ENCODE measurements around the gene SULT1C4. TPM values are rescaled to one million over a fixed set of nuclear protein-coding genes. Genes with fewer than 3 reads are reported as not detected.

Gene SULT1C4
- total RNA-seq, 1 experiment from 2014 or later, result not detected

- TF ChIP-seq EZH2 (IDR thresholded peaks at IDR 0.05; ENCODE audit: borderline replicate concordance, low read depth, low read length, poor library complexity, severe bottlenecking) (no peak), CTCF (conservative IDR thresholded peaks at IDR 0.05; ENCODE audit: low read depth, low read length) (no peak)
- H3K27me3 ChIP-seq (replicated peaks; ENCODE audit: insufficient read depth, low read depth, low read length, poor library complexity), result no peaks in the 10 kb centered on the region
- H3K36me3 ChIP-seq (ENCODE audit: insufficient read depth, low read length, poor library complexity, severe bottlenecking), result no peaks in the 10 kb centered on the region
- intact Hi-C loops (cut with micrococcal nuclease; ENCODE audit: unreplicated experiment), result no loop called here
- no peak overlapping the region for H3K4me3 ChIP-seq (ENCODE audit: low read depth, low read length, poor library complexity, severe bottlenecking)
- H3K9me3 ChIP-seq (ENCODE audit: low read depth, low read length, poor library complexity, severe bottlenecking), result no peaks in the 10 kb centered on the region
- BruUV-seq (replicated peaks), result no TSS peak
- ChIA-PET POLR2A (ENCODE audit: low non-redundant PET) (no interaction called here), CTCF (no interaction called here)
- no peak overlapping the region for H3K27ac ChIP-seq (ENCODE audit: low read depth, low read length, poor library complexity, severe bottlenecking)
- DNase-seq (ENCODE audit: low spot score), result no peak
- H3K4me1 ChIP-seq (ENCODE audit: insufficient read depth, low read length, poor library complexity, severe bottlenecking), result no peaks in the 10 kb centered on the region
Observed at GRCh38 chr2:108414256-108414876, 36.6 kb downstream of the SULT1C4 start.

GRCh38 chr2:108414945-108415344 is 37.2 kb downstream of the SULT1C4 start:
- DNase-seq (ENCODE audit: low spot score), result no peak
- TF ChIP-seq CTCF (conservative IDR thresholded peaks at IDR 0.05; ENCODE audit: low read depth, low read length) (no peak), EZH2 (IDR thresholded peaks at IDR 0.05; ENCODE audit: borderline replicate concordance, low read depth, low read length, poor library complexity, severe bottlenecking) (no peak)
- CTCF ChIA-PET, result no interaction called here
- Histone ChIP-seq H3K36me3 (ENCODE audit: insufficient read depth, low read length, poor library complexity, severe bottlenecking) (no peaks in the 10 kb centered on the region), H3K27ac (ENCODE audit: low read depth, low read length, poor library complexity, severe bottlenecking) (no peak overlapping the region), H3K4me3 (ENCODE audit: low read depth, low read length, poor library complexity, severe bottlenecking) (no peak overlapping the region), H3K27me3 (replicated peaks; ENCODE audit: insufficient read depth, low read depth, low read length, poor library complexity) (no peaks in the 10 kb centered on the region), H3K4me1 (ENCODE audit: insufficient read depth, low read length, poor library complexity, severe bottlenecking) (no peaks in the 10 kb centered on the region), H3K9me3 (ENCODE audit: low read depth, low read length, poor library complexity, severe bottlenecking) (no peaks in the 10 kb centered on the region)
- intact Hi-C loops (cut with micrococcal nuclease; ENCODE audit: unreplicated experiment), result no loop called here
- POLR2A ChIA-PET (ENCODE audit: low non-redundant PET), result no interaction called here
- no TSS peak for BruUV-seq (replicated peaks)

- CTCF ChIA-PET, result no interaction called here
- H3K27me3 ChIP-seq (replicated peaks; ENCODE audit: insufficient read depth, low read depth, low read length, poor library complexity), result no peaks in the 10 kb centered on the region
- no peak overlapping the region for H3K4me3 ChIP-seq (ENCODE audit: low read depth, low read length, poor library complexity, severe bottlenecking)
- H3K9me3 ChIP-seq (ENCODE audit: low read depth, low read length, poor library complexity, severe bottlenecking), result no peaks in the 10 kb centered on the region
- POLR2A ChIA-PET (ENCODE audit: low non-redundant PET), result no interaction called here
- BruUV-seq (replicated peaks), result no TSS peak
- no peaks in the 10 kb centered on the region for H3K4me1 ChIP-seq (ENCODE audit: insufficient read depth, low read length, poor library complexity, severe bottlenecking)
- no peak overlapping the region for H3K27ac ChIP-seq (ENCODE audit: low read depth, low read length, poor library complexity, severe bottlenecking)
- TF ChIP-seq CTCF (conservative IDR thresholded peaks at IDR 0.05; ENCODE audit: low read depth, low read length) (0 out of 2 replicates have a peak, but pooled peaks have one; percentile 19), EZH2 (IDR thresholded peaks at IDR 0.05; ENCODE audit: borderline replicate concordance, low read depth, low read length, poor library complexity, severe bottlenecking) (no peak)
- intact Hi-C loops (cut with micrococcal nuclease; ENCODE audit: unreplicated experiment), result no loop called here
- H3K36me3 ChIP-seq (ENCODE audit: insufficient read depth, low read length, poor library complexity, severe bottlenecking), result no peaks in the 10 kb centered on the region
- DNase-seq (ENCODE audit: low spot score), result peak; percentile 9
Observed at GRCh38 chr2:108417254-108417653, 39.5 kb downstream of the SULT1C4 start.

Data from A673 (cell line).